Hepatic stellate cell (primary cell): ENCODE data around the gene POLN.
"Not testable (repeated sequence)": the region's sequence is repeated elsewhere in the genome, so short reads cannot be mapped to it uniquely, and the experiment has no call there.

Experiments
- DNase-seq: peaks from one replicate; pipeline ENCODE4 v3.0.0; 2011; ENCODE audit warnings: low spot score

Gene POLN

DNA sequence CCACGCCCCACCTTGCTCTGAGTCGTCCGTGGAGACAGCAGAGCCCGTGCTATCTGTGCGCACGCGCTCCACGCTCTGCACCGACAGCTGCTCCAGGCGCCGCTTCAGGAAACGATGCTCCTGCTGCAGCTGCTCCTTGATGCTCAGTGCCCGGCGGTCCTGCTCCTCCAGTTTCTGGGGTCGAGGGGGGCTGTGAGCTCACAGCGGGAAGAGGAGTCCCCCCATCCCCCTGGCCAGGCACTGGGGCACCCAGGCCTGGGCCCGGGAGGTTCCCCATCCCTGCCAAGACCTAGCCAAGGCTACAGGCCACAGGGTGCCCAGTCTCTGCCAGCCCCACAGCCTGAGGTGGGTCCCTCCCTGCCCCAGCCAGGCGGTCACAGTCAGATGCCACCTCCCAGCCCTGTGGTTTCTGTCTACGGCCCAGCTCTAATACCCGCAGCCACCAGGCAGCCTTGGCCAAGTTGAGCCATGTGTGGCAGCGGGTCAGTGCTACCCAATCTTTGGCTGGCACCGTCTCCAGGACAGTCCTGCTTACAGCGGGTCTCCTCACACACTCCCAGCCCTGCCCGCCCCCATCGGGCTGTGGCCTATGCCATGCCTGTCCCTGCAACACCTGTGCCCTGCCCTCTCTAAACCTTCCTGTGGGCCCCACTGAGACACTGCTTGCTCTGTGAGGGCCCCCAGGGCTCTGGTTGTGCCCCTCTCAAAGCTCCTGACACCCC is 9.3 kb upstream of the POLN start:
- no peak for DNase-seq

- no peak for DNase-seq
Measured at GRCh38 chr4:2250357-2251072, 8.6 kb upstream of the POLN start.

GRCh38 chr4:2249526-2250356 is 7.8 kb upstream of the POLN start:
- peak; percentile 2 for DNase-seq

- no peak for DNase-seq
Measured at GRCh38 chr4:2248821-2249261, 6.9 kb upstream of the POLN start.

DNA sequence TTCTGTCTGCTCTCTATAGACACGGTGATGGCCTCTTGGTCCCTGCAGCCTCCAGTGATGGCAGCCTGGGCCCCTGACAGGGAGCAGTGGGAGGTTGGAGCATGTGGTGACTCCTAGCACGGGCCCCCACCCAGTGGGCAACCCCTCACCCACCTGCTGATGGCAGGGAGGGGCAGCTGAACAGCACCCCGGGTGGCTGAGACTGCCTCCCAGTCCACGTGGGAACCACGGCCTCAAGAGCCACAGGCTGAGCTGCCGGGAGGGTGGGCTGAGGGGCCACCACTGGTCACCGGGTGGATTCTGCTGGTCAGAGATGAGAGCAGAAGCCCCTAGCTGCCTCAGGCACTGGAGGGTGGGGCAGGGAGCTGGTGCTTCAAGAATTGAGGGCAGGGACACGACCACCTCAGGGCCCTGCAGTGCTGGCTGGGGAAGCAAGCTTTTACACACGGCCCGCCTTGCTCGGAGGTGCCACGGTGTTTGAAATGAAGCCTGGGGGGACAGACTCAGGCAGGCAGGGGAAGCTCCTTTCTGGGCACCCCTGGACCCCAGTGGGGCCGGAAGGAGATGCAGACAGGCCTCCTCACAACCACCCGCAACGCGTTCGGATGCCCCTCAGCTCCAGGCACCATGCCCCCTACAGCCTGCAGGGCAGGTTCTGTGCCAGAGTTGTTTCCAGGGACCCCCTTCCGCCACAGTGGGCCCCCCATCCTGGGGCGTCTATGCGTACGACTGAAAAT is 6.3 kb upstream of the POLN start:
- DNase-seq = peak; percentile 2

DNA sequence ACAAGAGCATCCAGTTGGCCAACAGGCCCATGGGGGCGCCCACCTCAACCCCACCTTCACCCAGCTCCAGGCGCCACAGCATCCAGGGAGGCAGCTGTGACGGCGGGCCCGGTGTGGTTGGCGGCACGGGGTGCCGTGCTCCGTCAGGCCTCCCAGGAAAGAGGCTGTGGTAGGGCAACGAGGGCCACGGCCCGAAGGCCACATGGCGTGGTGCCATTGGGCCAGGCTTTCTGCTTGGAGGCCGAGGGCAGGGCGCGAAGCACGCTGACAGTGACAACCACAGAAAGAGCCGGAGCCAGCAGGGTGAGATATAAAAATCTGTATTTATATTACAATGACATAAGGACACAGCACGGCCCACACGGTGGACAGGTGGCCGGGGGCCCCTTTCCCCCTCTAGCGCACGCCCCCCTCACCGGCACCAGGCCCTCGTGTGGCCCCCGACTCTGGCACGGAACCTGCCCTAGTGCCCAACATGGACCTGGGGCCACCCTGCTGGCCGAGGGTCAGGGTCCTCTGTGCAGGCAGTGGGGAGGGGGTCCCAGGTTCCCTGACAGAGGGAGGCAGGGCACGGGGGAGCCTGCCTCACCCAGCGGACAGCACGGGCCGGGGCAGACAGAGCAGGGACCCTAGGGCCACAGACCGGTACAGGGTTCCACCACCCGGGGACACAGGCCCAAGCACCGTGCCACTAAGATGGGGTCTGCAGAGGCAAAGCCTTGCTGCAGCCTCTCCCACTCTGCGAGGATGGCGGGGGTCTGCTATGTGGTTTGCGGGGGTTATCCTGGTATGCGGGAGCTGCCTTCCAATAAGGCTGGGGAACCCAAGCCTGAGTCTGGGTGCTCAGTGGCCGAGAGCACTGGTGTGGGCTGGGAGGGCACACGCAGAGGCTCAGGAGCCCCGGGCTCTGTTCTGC is 5.5 kb upstream of the POLN start:
- DNase-seq = peak; percentile 2

GRCh38 chr4:2246384-2247127 is 4.6 kb upstream of the POLN start:
- peak; percentile 4 for DNase-seq

GRCh38 chr4:2245787-2246275 is 3.9 kb upstream of the POLN start:
- peak; percentile 5 for DNase-seq

DNA sequence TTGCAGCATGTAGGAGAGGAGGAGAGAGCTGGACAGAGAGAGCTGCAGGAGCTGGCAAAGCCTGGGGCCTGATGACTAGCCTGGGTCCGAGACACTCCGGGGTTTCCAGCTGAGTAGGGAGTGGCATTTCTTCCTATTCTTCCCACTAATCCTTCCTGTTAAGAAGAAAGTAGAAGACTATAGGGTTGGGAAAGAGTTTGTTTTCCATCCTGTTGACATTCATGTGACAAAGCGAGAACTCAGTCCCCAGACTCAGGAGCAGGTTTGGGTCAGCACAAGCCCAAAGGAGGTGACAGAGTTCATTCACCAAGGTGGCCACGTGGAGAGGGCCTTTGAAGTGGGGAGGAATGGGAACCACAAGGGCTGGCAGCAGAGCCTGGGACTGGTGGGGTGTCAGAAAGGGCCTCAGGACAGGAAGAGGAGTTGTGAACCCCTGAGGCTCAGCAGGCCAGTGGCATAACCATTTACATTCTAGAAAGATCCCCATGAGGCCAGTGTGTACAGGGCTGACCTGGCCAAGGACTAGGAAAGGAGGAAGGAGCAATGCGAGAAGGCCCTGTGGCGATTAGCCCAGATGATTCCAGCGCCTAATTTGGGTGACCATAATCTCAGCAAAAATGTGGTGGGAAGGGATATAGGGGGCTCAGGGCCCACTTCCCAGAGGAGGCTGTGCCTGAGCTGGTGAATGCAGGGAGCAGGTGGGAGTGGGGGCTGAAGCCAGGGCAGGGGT is 3.3 kb upstream of the POLN start:
- peak; percentile 9 for DNase-seq

DNA sequence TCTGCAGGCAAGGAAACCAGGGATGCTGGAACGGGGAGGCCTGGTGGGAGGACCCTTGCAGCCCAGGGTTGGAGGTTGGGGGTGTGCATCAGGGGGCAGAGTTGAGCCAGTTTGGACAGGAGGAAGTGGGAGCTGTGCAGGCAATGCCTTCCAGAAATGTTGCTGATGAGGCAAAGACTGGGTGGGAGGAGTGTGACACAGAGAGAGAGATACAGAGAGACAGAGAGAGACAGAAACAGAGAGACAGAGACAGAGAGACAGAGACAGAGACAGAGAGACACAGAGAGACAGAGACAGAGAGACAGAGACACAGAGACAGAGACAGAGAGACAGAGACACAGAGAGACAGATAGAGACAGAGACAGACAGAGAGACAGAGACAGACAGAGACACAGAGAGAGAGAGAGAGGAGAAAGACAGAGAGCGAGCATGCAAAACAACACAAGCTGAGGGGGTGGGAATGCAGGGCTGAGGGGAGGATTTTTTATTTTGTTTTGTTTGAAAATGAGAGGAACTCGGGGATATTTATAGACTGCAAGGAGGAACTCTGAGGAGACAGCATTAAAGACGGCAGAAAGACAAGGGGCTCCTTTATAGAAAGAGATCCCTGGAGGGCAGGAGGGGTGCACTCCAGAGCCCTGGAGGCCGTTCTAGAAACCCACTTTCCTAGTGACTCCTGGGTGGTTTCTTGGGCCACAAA is 1.9 kb upstream of the POLN start:
- DNase-seq = peak; percentile 61

DNA sequence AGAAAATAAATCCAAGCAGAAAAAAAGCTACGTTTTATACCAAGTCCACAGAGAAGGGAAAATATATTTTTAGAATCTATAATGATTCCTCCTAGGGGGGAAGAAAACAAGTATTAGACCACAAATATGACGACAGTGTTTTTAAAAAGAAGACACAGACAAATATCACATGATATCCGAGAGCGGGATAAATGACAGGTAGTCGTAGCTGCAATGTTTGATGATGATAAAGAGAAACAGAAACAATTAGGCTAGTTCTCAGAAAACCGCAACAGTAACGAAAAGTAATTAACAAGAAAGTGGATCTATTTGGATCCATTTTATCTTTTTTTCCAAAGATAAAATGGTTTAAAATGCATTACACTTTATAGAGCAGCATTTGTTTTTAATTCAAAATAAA is 918 bp downstream of the POLN start:
- no peak for DNase-seq

DNA sequence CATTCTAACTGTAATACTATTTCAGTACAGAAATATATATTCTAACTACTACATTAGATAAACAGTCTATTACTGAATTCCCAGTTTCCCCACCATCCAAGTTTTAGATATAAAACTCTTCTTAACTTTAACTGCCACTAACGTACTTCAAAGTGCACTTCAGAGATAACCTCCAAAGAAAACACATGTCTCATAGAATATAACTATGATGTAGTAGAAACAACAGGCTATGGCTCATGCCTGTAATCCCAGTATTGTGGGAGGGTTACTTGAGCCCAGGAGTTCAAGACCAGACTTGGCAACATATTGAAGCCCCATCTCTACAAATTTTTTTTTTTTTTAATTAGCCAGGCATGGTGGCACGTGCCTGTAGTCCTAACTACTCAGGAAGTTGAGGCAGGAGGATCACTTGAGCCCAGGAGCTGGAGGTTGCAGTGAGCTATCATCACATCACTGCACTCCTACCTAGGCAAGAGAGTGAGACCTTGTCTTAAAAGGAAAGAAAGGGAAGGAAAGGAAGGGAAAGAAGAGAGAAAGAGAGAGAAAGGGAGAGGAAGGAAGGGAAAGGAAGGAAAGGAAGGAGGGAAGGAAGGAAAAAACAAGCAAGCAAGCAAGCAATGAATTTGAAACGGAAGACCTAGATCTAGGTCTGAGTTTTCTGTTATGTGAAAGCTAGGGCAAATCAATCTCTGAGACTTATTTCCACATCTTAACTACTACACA is 4.8 kb downstream of the POLN start:
- no peak for DNase-seq

GRCh38 chr4:2231082-2231481 is 10.8 kb downstream of the POLN start:
- DNase-seq = no peak

DNA sequence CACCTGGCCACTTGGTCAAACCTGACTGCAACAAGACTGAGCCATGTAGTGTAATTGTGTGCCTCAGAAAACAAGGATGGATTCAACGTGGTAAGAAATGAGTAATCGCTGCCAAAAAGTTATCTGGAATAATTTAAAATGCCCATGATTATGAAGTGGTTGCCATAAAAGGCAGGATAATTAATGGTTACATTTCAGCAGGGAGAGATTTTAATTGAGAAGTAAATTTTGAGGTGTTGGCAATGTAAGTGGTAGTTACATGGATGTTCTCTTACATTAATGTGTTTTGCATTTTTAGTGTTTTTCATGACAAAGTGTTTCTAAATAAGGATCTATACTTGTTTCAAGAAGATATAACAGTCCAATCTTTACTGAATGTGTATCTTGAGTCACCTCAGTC is 15.7 kb downstream of the POLN start:
- DNase-seq = no peak

- DNase-seq = no peak
Measured at GRCh38 chr4:2222838-2223237, 19.1 kb downstream of the POLN start.

DNA sequence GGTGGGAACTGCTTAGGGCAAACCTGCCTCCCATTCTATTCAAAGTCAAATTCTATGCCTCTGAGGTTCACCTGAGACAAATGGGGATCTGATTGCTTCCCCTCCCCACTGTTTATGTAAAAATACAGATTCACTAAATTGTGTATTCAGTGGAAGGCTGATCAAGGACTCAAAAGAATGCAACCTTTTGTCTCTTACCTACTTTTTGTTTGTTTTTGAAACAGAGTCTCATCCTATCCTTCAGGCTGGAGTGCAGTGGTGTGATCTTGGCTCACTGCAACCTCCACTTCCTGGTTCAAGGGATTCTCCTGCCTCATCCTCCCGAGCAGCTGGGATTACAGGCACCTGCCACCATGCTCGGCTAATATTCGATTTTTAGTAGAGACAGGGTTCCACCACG is 20.5 kb downstream of the POLN start:
- DNase-seq = not testable (repeated sequence)

- peak; percentile 47 for DNase-seq
Measured at GRCh38 chr4:2220016-2220630, 21.8 kb downstream of the POLN start.
